C1 segment of cervical spinal cord (tissue), 14 donors: Measurements from ENCODE around the gene CRISPLD2.

Experiments
- DNase-seq, 14 donors: peaks; one replicate each; lab custom pipeline; 2025; lab: John Stamatoyannopoulos, UW

Gene CRISPLD2, protein sequence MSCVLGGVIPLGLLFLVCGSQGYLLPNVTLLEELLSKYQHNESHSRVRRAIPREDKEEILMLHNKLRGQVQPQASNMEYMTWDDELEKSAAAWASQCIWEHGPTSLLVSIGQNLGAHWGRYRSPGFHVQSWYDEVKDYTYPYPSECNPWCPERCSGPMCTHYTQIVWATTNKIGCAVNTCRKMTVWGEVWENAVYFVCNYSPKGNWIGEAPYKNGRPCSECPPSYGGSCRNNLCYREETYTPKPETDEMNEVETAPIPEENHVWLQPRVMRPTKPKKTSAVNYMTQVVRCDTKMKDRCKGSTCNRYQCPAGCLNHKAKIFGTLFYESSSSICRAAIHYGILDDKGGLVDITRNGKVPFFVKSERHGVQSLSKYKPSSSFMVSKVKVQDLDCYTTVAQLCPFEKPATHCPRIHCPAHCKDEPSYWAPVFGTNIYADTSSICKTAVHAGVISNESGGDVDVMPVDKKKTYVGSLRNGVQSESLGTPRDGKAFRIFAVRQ

DNA sequence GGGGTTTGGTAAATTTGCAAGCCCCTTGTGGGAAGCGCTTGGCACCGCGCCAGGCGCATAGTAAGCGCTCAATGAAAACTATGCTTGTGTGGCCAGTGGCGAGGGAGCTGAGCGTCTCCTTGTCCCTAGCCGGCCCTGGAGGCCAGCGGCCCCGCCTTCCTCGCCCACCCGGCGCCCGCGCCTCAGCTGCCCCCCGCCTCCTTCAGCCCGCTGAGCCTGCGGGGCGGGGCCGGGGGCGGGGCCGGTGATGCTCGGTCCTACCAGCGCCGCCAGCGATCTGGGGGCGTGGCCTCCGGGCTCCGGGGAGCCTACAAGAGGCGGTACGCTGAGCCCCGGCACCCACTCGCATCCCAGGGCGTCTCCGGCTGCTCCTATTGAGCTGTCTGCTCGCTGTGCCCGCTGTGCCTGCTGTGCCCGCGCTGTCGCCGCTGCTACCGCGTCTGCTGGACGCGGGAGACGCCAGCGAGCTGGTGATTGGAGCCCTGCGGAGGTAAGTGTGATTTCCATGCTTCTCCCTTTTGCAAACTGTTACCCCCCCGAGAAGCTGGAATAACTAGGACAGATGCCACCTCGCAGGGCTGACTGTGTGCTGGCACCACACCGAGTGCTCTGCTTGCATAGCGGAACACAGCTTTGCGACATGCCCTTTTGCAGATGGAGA is at the start of gene CRISPLD2:
CRISPLD2 (plus strand) TSS at position 342 of the 661 bp plus-strand sequence. CDS start 18,511 bp downstream, outside the sequence.
- DNase-seq, result peak in 13 of 14 donors; percentile 24 to 85 (median 59)

- no peak for DNase-seq
These were observed 46.5 kb upstream of the CRISPLD2 start for GRCh38 chr16:84773312-84773711.

DNA sequence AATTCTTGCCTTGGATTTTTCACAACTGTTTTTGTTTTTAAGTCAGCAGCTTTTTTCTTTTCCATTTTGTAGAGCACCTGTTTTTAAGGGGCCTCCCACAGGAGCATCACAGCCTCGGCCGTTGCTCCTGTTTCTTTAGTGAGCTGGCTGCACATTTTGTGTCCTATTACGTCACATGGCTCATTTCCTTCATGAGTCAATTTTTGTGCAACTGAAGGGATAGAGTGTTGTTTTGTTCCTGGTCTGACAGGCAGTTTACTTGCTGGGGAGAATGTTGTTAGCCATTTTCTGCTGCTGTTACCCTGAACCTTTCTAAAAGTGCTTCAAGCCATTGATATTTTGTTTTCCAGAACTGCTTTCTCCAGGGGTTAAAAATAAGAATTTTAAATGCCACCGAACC is 45.0 kb upstream of the CRISPLD2 start:
- no peak for DNase-seq

DNA sequence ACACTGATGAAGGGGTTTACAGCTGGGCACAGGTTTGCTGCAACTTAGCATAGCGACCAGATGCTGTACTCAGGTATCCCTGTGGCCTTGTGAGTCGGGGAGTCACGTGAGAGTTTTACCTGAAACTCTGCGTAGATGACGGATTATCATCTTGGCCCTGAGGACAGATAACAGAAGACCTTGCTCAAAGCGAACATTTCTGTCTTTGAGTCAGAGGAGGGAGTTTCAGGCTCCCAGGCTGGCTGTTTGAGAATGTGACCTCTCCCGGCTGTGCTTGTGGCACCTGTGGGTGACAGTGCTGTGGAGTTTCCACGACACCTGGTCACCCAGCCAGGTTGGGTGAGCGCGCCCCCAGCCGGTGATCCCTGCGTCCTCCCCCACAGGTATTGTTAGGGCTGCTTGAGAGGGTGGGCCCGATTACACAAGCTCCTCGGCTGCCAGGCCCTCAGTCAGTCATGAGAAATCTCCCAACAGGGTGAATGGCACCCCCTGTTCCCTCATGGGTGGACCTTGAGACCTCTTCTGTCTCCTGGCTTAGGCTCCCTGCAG is 44.4 kb upstream of the CRISPLD2 start:
- DNase-seq, result no peak

DNA sequence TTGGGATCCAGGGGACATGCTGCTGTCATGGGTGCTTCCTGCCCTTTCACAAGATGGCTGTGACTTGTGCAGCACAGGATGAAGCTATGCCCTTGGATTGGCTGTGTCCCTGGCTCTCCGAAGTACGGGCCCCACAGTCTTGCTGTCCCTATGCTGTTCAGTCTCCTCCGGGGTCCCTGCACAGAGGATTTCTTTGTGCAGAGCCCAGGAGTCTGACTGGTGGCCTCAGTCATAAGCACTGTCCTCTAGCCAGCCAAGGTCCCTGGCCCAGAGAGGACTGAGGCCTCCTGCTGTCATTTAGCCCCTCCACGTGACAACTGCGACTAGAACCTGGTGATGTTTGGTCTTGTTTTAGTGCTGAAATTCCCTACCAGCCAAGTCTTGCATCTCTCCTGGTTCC is 42.4 kb upstream of the CRISPLD2 start:
- DNase-seq, result peak in 3 of 14 donors; percentile 9 to 21 (median 14)

GRCh38 chr16:84778720-84779119 is 41.1 kb upstream of the CRISPLD2 start:
- DNase-seq, result no peak

- no peak for DNase-seq
These were observed 39.7 kb upstream of the CRISPLD2 start for GRCh38 chr16:84780063-84780462.

- peak in 2 of 14 donors; percentile 13 to 21 for DNase-seq
These were observed 39.0 kb upstream of the CRISPLD2 start for GRCh38 chr16:84780544-84781376.

- DNase-seq, result peak in 1 of 14 donors; percentile 13
These were observed 36.9 kb upstream of the CRISPLD2 start for GRCh38 chr16:84782846-84783245.

GRCh38 chr16:84785843-84786581 is 33.8 kb upstream of the CRISPLD2 start:
- DNase-seq, result peak in 1 of 14 donors; percentile 26

DNA sequence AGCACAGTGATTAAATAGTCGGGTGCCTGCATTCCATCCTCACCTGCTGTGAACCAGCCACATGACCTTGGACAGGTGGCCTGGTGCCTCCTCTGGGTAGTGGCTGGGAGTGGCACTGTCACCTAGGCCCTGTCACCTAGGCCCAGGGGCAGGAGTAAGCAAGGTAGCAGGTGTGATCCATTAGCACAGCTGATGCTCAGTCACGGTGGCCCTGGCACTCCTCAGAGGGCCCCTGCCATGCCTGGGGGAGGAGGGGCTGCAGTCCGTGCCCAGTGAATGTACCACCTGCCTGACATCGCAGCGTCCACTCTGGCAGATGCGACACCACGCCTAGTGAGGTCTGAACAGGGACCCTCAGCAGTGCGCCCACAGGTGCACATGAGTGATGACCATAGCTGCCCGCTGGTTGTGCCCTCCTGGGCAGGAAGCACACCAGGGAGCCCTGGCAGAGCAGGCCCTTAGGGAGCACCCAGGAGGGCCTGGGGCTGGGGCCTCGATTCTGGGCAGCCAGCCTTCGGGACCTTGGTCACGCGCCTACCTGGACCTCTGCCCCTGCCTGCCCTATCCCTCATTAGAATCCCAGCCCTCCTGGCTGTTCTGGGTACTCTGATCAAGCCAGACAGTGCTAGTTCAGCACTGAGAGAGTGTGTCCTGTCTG is 33.1 kb upstream of the CRISPLD2 start:
- peak in 1 of 14 donors; percentile 21 for DNase-seq

- no peak for DNase-seq
These were observed 32.5 kb upstream of the CRISPLD2 start for GRCh38 chr16:84787263-84787622.

DNA sequence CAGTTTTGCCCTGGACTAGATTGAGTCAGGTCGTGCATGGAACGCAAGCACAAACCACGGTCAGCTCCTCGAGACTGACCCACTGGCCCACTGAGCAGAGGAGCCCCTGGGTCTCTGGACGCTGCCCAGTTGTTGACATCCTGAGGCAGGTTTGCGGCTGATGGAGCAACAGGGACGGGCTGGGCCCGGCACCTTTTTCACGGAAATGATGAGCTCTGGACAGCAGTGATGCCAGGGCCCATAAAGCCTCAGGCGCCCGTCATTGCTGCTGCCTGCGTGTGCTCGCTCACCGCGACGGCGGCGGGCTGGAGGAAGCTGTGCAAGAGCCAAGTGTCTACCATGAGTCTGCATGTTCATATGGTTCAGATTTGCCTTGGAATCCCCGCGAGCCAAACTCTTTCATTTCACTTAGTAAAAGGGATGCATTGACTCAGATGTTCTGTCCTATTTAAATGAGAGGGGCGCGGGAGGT is 30.8 kb upstream of the CRISPLD2 start:
- no peak for DNase-seq

- no peak for DNase-seq
These were observed 30.4 kb upstream of the CRISPLD2 start for GRCh38 chr16:84789431-84789830.

DNA sequence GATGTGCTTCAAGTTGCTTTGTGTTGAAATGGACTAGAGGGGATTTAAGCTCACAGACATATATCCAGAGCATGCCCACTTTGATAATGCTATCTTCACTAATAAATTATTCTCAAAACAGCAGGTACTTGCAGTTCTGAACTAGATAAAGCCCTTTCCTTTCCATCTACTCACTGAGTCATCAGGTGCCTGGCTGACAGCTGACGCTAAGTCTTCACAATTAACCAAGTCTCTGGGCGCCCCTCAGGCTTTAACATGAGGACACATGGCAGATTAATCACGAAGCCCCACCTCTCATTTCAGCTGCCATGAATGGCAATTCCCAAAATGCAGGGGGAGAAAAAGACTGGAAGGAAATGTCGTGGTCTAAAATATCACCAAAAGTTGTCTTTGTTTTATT is 29.5 kb upstream of the CRISPLD2 start:
- DNase-seq, result no peak

DNA sequence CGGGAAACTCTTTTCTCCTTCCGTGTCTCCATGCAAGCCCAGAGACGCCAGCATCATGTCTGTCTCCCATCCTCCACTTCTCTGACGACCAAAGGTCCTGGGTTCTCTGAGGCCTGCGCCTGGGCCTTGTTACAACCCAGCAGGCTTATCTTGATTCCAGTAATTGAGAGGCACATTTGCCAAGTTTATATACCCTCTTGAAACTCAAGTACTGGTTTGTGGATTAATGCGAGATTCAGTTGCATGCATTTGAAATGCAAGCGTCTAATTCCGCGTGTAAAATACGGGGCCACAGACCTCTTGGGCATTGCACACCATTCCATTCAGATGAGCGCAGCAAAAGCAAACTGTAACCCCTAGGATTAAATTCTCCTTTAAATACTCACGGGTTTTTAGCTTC is 28.7 kb upstream of the CRISPLD2 start:
- DNase-seq, result no peak

GRCh38 chr16:84791501-84791900 is 28.3 kb upstream of the CRISPLD2 start:
- no peak for DNase-seq

DNA sequence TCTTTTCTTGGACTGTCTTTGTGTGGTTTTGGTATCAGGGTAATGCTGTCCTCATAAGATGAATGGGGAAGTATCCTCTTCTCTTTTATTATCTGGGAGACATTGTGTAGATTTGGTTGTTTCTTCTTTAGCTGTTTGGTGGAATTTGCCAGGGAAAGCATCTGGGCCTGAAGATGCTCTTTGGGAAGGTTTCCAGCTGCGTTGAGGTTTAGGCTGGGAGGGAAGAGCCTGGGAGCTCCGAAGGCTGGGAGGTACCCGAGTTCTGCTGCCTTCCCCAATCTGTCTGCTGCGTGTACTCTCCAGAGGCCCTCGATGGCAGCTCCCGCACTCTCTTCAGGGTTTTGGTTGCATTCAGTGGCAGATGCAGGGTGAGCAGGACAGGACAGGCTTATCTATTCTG is 25.6 kb upstream of the CRISPLD2 start:
- DNase-seq, result no peak

DNA sequence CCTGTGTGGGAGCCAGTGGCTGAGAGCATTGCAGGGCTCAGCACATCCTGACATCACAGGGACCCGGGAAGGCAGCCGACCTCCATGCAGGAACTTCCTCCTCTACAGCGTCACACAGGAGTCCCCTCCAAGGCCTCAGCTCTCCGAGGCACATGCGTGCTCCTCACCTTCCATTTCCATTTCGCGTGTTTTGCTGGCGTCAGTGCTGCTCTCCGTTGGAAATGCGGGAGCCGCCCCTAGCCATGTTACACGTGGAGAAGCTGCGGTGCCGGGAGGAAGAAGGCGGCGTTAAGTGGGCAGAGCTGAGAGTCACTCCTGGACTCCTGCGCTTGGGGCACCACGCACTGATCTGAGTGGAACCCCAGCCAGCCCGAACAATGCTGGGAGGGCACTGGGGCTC is 25.2 kb upstream of the CRISPLD2 start:
- DNase-seq, result no peak
